Mucosa of stomach (tissue), 1 donor: ENCODE data around the gene CEACAM19.
A peak's percentile ranks its signal among the peaks of the same experiment; 100 is the strongest.

Source experiments
- H3K27me3 ChIP-seq: one replicate; pipeline ENCODE4 v1.7.0; 2013; ENCODE audit warnings: mild to moderate bottlenecking, low read length; ENCODE audit not compliant: control insufficient read depth, insufficient read depth
- H3K36me3 ChIP-seq: one replicate; pipeline ENCODE4 v1.7.0; 2013; ENCODE audit warnings: low read length; ENCODE audit not compliant: control insufficient read depth, insufficient read depth
- H3K4me1 ChIP-seq: one replicate; pipeline ENCODE4 v1.7.0; 2013; ENCODE audit warnings: mild to moderate bottlenecking, low read length; ENCODE audit not compliant: control insufficient read depth, insufficient read depth
- H3K4me3 ChIP-seq: one replicate; pipeline ENCODE4 v1.7.0; 2013; ENCODE audit warnings: low read length
- H3K9ac ChIP-seq: one replicate; pipeline ENCODE4 v1.7.0; 2013; ENCODE audit warnings: mild to moderate bottlenecking, low read length, moderate library complexity
- H3K9me3 ChIP-seq: one replicate; pipeline ENCODE4 v1.7.0; 2013; ENCODE audit warnings: mild to moderate bottlenecking, low read length, moderate library complexity; ENCODE audit not compliant: control insufficient read depth
- donor health status: Pancreatic carcinoma.

The CEACAM19 gene

DNA sequence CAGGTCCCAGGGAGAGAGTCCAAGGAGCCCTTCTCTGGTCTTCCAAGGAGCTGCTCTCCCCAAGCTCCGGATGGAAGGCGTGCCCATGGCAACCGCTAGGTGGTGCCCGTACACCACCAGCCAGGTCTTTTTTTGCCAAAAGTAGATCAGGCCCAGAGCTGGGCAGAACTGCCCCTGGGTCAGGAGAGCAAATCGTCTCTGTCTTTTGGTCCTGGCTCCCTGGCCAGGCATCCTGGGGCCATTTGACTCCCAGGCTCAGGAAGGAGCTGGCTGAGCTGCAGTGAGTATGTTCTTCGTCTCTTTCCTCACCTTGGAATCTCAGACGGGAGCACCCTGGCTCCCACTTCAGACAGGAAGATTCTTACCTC lies 52.7 kb downstream of the CEACAM19 start:
- H3K36me3 ChIP-seq = no peaks in the 10 kb centered on the region
- no peak overlapping the region for H3K4me3 ChIP-seq
- peaks cover 3% of the 10 kb centered on the region for H3K27me3 ChIP-seq
- no peaks in the 10 kb centered on the region for H3K9me3 ChIP-seq
- peaks cover 40% of the 10 kb centered on the region for H3K4me1 ChIP-seq
- peak overlapping the region; percentile 19 for H3K9ac ChIP-seq

DNA sequence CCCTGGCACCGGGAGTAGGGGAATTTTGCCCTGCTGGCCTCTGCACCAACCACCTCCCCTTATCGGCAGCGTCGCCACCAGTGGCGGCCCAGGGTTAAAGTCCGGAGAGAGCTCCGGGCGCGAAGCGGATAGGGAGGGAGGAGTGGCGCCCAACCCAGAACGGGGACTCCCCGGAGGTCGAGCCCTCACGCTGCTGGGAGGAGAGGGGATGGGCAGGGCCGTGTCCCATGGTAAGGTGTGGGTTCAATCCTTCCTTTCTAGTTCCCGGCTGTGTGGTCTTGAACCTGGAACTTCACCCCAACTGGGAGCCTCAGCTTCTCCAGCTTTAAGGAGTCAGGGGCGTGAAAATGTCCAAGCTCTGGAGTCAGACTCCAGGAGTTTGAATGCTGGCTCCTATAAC lies 54.0 kb downstream of the CEACAM19 start:
- Histone ChIP-seq H3K9ac (peak overlapping the region; percentile 42), H3K9me3 (no peaks in the 10 kb centered on the region), H3K27me3 (peaks cover 3% of the 10 kb centered on the region), H3K4me1 (peaks cover 35% of the 10 kb centered on the region), H3K4me3 (peak overlapping the region; percentile 28), H3K36me3 (no peaks in the 10 kb centered on the region)

DNA sequence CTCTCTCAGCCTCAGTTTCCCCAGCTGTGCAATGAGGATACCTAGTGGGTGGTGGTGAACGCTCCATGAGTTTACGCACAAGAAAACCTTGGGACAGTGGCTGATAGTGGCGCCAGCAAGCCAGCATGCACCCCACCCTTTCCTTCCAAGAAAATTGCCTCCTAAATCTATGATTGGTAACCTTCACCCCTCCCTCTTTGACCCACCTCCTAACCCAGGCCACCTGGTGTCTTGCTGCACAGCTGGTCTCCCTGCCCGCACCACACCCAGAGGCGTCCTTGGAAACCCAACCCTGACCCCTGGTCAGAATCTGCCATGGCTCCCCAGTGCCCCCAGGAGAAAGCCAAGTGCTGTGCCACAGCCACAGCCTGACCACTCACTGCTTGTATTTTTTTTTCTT lies 54.4 kb downstream of the CEACAM19 start:
- Histone ChIP-seq H3K9ac (peak overlapping the region; percentile 42), H3K27me3 (peaks cover 3% of the 10 kb centered on the region), H3K36me3 (no peaks in the 10 kb centered on the region), H3K4me1 (peaks cover 35% of the 10 kb centered on the region), H3K4me3 (peak overlapping the region; percentile 28), H3K9me3 (no peaks in the 10 kb centered on the region)

- Histone ChIP-seq H3K36me3 (no peaks in the 10 kb centered on the region), H3K4me3 (no peak overlapping the region), H3K4me1 (peaks cover 35% of the 10 kb centered on the region), H3K9me3 (no peaks in the 10 kb centered on the region), H3K27me3 (peaks cover 3% of the 10 kb centered on the region), H3K9ac (no peak overlapping the region)
Observed at GRCh38 chr19:44726465-44726864, 55.2 kb downstream of the CEACAM19 start.

DNA sequence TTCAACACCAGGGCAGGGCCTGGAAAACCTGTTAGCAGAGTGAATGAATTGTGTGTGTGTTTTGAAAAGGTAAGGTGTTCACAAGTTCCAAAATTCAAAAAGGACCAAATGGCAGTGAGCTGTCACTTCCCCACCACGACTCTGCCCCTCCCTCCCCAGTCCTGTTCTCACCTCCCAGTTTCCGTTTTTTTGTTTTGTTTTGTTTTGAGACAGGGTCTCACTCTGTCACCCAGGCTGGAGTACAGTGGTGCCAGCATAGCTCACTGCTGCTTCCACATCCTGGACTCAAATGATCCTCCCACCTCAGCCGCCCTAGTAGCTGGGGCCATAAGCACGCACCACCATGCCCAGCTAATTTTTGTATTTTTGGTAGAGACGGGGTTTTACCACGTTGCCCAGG lies 56.9 kb downstream of the CEACAM19 start:
- Histone ChIP-seq H3K4me1 (peaks cover 30% of the 10 kb centered on the region), H3K27me3 (no peaks in the 10 kb centered on the region), H3K36me3 (no peaks in the 10 kb centered on the region), H3K9me3 (no peaks in the 10 kb centered on the region), H3K4me3 (no peak overlapping the region), H3K9ac (no peak overlapping the region)

- Histone ChIP-seq H3K4me3 (no peak overlapping the region), H3K9ac (no peak overlapping the region), H3K4me1 (peaks cover 19% of the 10 kb centered on the region), H3K9me3 (no peaks in the 10 kb centered on the region), H3K27me3 (no peaks in the 10 kb centered on the region), H3K36me3 (no peaks in the 10 kb centered on the region)
Observed at GRCh38 chr19:44729516-44730033, 58.3 kb downstream of the CEACAM19 start.

DNA sequence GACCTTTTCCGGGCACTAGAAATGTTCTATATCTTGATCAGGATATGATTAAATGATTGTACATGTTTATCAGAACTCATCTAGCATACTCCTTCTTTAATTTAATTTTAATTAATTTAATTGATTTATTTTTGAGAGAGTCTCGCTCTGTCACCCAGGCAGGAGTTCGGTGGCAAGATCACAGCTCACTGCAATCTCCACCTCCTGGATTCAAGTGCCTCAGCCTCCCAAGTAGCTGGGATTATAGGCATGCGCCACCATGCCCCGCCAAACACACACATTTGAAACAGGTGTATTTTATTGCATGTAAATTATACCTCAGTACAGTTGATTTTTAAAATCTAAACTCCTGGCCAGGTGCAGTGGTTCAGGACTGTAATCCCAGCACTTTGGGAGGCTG lies 59.8 kb downstream of the CEACAM19 start:
- peaks cover 21% of the 10 kb centered on the region for H3K4me1 ChIP-seq
- H3K27me3 ChIP-seq = no peaks in the 10 kb centered on the region
- H3K9ac ChIP-seq = no peak overlapping the region
- no peaks in the 10 kb centered on the region for H3K9me3 ChIP-seq
- no peak overlapping the region for H3K4me3 ChIP-seq
- H3K36me3 ChIP-seq = no peaks in the 10 kb centered on the region

DNA sequence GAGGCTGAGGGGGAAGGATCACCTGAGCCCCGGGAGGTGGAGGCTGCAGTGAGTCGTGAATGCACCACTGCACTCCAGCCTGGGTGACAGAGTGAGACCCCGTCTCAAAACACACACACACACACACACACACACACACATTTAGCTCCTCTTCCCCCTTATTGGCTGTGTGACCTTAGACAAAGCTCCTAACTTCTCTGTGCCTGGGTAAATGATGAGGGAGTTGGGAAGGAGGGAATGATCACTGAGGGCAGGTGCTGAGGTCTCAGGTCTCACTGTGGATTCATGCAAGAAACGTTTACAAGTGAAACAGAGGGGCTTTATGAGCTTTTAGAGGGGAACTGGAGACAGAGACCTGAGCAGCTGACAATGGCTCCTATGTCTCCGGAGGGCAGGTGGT lies 60.3 kb downstream of the CEACAM19 start:
- Histone ChIP-seq H3K9me3 (no peaks in the 10 kb centered on the region), H3K36me3 (no peaks in the 10 kb centered on the region), H3K9ac (no peak overlapping the region), H3K4me3 (no peak overlapping the region), H3K27me3 (no peaks in the 10 kb centered on the region), H3K4me1 (peaks cover 15% of the 10 kb centered on the region)

- H3K9ac ChIP-seq = no peak overlapping the region
- no peak overlapping the region for H3K4me3 ChIP-seq
- H3K36me3 ChIP-seq = no peaks in the 10 kb centered on the region
- H3K4me1 ChIP-seq = peaks cover 15% of the 10 kb centered on the region
- no peaks in the 10 kb centered on the region for H3K9me3 ChIP-seq
- no peaks in the 10 kb centered on the region for H3K27me3 ChIP-seq
Observed at GRCh38 chr19:44732235-44733014, 61.1 kb downstream of the CEACAM19 start.
